IMR-90 (cell line): ENCODE data around the gene KCNJ4. TPM values are rescaled to one million over a fixed set of nuclear protein-coding genes. Genes with fewer than 3 reads are reported as not detected.
"Not testable (repeated sequence)": the region's sequence is repeated elsewhere in the genome, so short reads cannot be mapped to it uniquely, and the experiment has no call there.

ENCODE experiments used
- ATAC-seq: fragments of 200-7000 bp; cut with Tn5 transposase; 2 replicates; pipeline ENCODE4 v1.9.1; 2020; ENCODE audit warnings: low read depth, mild to moderate bottlenecking, moderate library complexity
- BruUV-seq: library from RNA; stranded (reverse); fragments of 400-500 nt; replicated peaks from 2 replicates; lab custom pipeline; 2021; lab: Mats Ljungman, UMichigan
- CTCF ChIA-PET: fragments of 300-600 bp; formaldehyde crosslinking; extraction: SDS; loops from one replicate; lab custom pipeline; 2021; ENCODE audit warnings: antibody characterized with exemption; lab: Yijun Ruan, JAX
- POLR2A ChIA-PET: fragments of 300-600 bp; sonication (Branson Sonifier 250); formaldehyde crosslinking; loops from one replicate; lab custom pipeline; 2022; ENCODE audit warnings: antibody characterized with exemption; ENCODE audit not compliant: unreplicated experiment; lab: Charles Lee
- DNase-seq: peaks from one replicate; pipeline ENCODE4 v3.0.0; 2013
- H2AFZ ChIP-seq: replicated peaks from 2 replicates; pipeline ENCODE3; 2013; ENCODE audit warnings: low read length, mild to moderate bottlenecking; ENCODE audit not compliant: poor library complexity
- H2AK5ac ChIP-seq: 2 replicates; pipeline ENCODE4 v1.6.1; 2013; ENCODE audit warnings: low read depth, low read length, inconsistent platforms
- H2AK9ac ChIP-seq: replicated peaks from 2 replicates; pipeline ENCODE3; 2013; ENCODE audit warnings: mild to moderate bottlenecking, low read depth, low read length, moderate library complexity; ENCODE audit not compliant: poor library complexity
- H2BK120ac ChIP-seq: 2 replicates; pipeline ENCODE4 v1.6.1; 2013; ENCODE audit warnings: low read depth, low read length, inconsistent platforms
- H2BK15ac ChIP-seq: 3 replicates; pipeline ENCODE4 v1.6.1; 2013; ENCODE audit warnings: low read depth, low read length, inconsistent platforms
- H2BK20ac ChIP-seq: 2 replicates; pipeline ENCODE4 v1.6.1; 2013; ENCODE audit warnings: low read depth, mild to moderate bottlenecking, inconsistent platforms, low read length, moderate library complexity
- H2BK5ac ChIP-seq: 2 replicates; pipeline ENCODE4 v1.6.1; 2013; ENCODE audit warnings: mild to moderate bottlenecking, low read depth, low read length, inconsistent platforms; ENCODE audit not compliant: poor library complexity, severe bottlenecking
- H3K14ac ChIP-seq: replicated peaks from 2 replicates; pipeline ENCODE4 v1.6.1; 2013; ENCODE audit warnings: low read depth, low read length, inconsistent platforms
- H3K18ac ChIP-seq: 2 replicates; pipeline ENCODE4 v1.6.1; 2013; ENCODE audit warnings: low read depth, low read length, control low read depth
- H3K23ac ChIP-seq: 2 replicates; pipeline ENCODE4 v1.6.1; 2013; ENCODE audit warnings: low read depth, low read length, inconsistent platforms
- H3K27ac ChIP-seq: 2 replicates; pipeline ENCODE4 v1.5.1; 2013; ENCODE audit warnings: mild to moderate bottlenecking, control low read depth, low read length; ENCODE audit not compliant: insufficient read depth
- H3K27me3 ChIP-seq: 2 replicates; pipeline ENCODE4 v1.6.1; 2013; ENCODE audit warnings: low read length; ENCODE audit not compliant: control insufficient read depth, insufficient read depth
- H3K36me3 ChIP-seq: 2 replicates; pipeline ENCODE4 v1.6.1; 2013; ENCODE audit warnings: low read length, mixed read lengths; ENCODE audit not compliant: control insufficient read depth, insufficient read depth
- H3K4ac ChIP-seq: 2 replicates; pipeline ENCODE4 v1.6.1; 2013; ENCODE audit warnings: low read depth, low read length, inconsistent platforms
- H3K4me1 ChIP-seq: 2 replicates; pipeline ENCODE4 v1.6.1; 2013; ENCODE audit warnings: low read length, mixed read lengths; ENCODE audit not compliant: control insufficient read depth, insufficient read depth
- H3K4me2 ChIP-seq: 2 replicates; pipeline ENCODE4 v1.6.1; 2013; ENCODE audit warnings: low read depth, mild to moderate bottlenecking, control low read depth, low read length, moderate library complexity
- H3K4me3 ChIP-seq: 2 replicates; pipeline ENCODE4 v1.5.1; 2013; ENCODE audit warnings: low read depth, mild to moderate bottlenecking, control low read depth, low read length, moderate library complexity; ENCODE audit not compliant: insufficient read depth
- H3K56ac ChIP-seq: 2 replicates; pipeline ENCODE4 v1.6.1; 2013; ENCODE audit warnings: low read length, inconsistent platforms; ENCODE audit not compliant: insufficient read depth; ENCODE audit errors: extremely low read depth
- H3K79me1 ChIP-seq, 2 experiments: 2 replicates each; pipeline ENCODE4 v1.6.1; 2013; ENCODE audit warnings: low read length in 2 of 2, inconsistent platforms in 1 of 2, low read depth in 1 of 2
- H3K9ac ChIP-seq: 2 replicates; pipeline ENCODE4 v1.6.1; 2013; ENCODE audit warnings: low read depth, low read length, control low read depth
- H3K9me1 ChIP-seq: 2 replicates; pipeline ENCODE4 v1.6.1; 2013; ENCODE audit warnings: low read length, inconsistent platforms; ENCODE audit not compliant: insufficient read depth
- H3K9me3 ChIP-seq: 2 replicates; pipeline ENCODE4 v1.6.1; 2013; ENCODE audit warnings: low read length; ENCODE audit not compliant: control insufficient read depth, insufficient read depth
- H4K20me1 ChIP-seq: 2 replicates; pipeline ENCODE4 v1.6.1; 2013; ENCODE audit warnings: low read length, inconsistent platforms; ENCODE audit not compliant: insufficient read depth
- H4K5ac ChIP-seq: 2 replicates; pipeline ENCODE4 v1.6.1; 2013; ENCODE audit warnings: mild to moderate bottlenecking, low read depth, low read length, control low read depth
- H4K8ac ChIP-seq, 2 experiments: 2 replicates each; pipeline ENCODE4 v1.6.1; 2013; ENCODE audit warnings: low read depth in 2 of 2, low read length in 2 of 2, control low read depth in 1 of 2, inconsistent platforms in 1 of 2
- H4K91ac ChIP-seq: 2 replicates; pipeline ENCODE4 v1.6.1; 2013; ENCODE audit warnings: low read depth, low read length, inconsistent platforms; ENCODE audit not compliant: insufficient read depth
- WGBS, 2 experiments: methylation state at CpG; one replicate each; pipeline versions ENCODE4 v1.1.5 to v1.1.7; 2013; ENCODE audit warnings: missing lambda C conversion rate in 2 of 2; ENCODE audit not compliant: insufficient read length in 1 of 2; ENCODE audit errors: extremely low coverage in 2 of 2; 5-methylcytosine and 5-hydroxymethylcytosine counted together
- dilution Hi-C: fragments of 300-500 bp; cut with HindIII; formaldehyde crosslinking; loops from one replicate; pipeline ENCODE4 v1.14.3; 2018; ENCODE audit warnings: low sequenced_read_pairs; ENCODE audit not compliant: unreplicated experiment
- in situ Hi-C: fragments of 300-500 bp; cut with MboI; formaldehyde crosslinking; loops from 3 replicates; pipeline ENCODE4 v1.14.3; 2019; ENCODE audit warnings: low sequenced_read_pairs, inconsistent platforms, mixed read lengths
- intact Hi-C: fragments of 100-400 bp; cut with micrococcal nuclease; formaldehyde crosslinking; loops from 2 replicates; pipeline ENCODE4 v1.10.0; 2022
- polyA plus RNA-seq, 3 experiments: library from polyadenylated mRNA; depleted of rRNA; stranded (reverse); fragments of >200 nt; gene quantifications; 2 replicates each; pipeline ENCODE4 v1.2.3, GENCODE V29; 2012; ENCODE audit warnings: low replicate concordance in 1 of 3
- total RNA-seq: library from RNA; depleted of rRNA; stranded (reverse); fragments of >200 nt; gene quantifications from 2 replicates; pipeline ENCODE4 v1.2.3, GENCODE V29; 2012

KCNJ4 gene
- total and polyA plus RNA-seq, 2 of the 4 experiments (the other 2 are of a cell fraction): not detected

GRCh38 chr22:38409916-38410315 is 45.1 kb downstream of the KCNJ4 start:
- H3K23ac ChIP-seq, H4K20me1 ChIP-seq, BruUV-seq, H2AFZ ChIP-seq, ATAC-seq, H3K9me3 ChIP-seq, H3K4ac ChIP-seq, DNase-seq, in situ Hi-C loops, H2BK15ac ChIP-seq, CTCF ChIA-PET, H3K56ac ChIP-seq, H4K8ac ChIP-seq, H3K27ac ChIP-seq, H4K91ac ChIP-seq, H3K4me2 ChIP-seq, H3K9me1 ChIP-seq, H3K18ac ChIP-seq, H4K5ac ChIP-seq, H3K9ac ChIP-seq, dilution Hi-C loops, H2BK20ac ChIP-seq, H2BK5ac ChIP-seq, H2AK5ac ChIP-seq, H2BK120ac ChIP-seq, H3K36me3 ChIP-seq, H3K14ac ChIP-seq, H3K4me3 ChIP-seq, H3K79me1 ChIP-seq, H3K4me1 ChIP-seq, H2AK9ac ChIP-seq, POLR2A ChIA-PET: not testable (repeated sequence)
- intact Hi-C loops: loop anchor here (10.0 kb wide), 1 partner anchor 165 kb away; the partner anchor contains the start of gene DMC1
- H3K27me3 ChIP-seq: peaks cover 18% of the 10 kb centered on the region
- WGBS, 2 experiments: 70% methylated on average over 2 of the region's 35 CpGs; no CpG with 5 or more reads in 1 of the 2 experiments
